ENCODE results near the gene CLPTM1L.

Gene CLPTM1L

DNA sequence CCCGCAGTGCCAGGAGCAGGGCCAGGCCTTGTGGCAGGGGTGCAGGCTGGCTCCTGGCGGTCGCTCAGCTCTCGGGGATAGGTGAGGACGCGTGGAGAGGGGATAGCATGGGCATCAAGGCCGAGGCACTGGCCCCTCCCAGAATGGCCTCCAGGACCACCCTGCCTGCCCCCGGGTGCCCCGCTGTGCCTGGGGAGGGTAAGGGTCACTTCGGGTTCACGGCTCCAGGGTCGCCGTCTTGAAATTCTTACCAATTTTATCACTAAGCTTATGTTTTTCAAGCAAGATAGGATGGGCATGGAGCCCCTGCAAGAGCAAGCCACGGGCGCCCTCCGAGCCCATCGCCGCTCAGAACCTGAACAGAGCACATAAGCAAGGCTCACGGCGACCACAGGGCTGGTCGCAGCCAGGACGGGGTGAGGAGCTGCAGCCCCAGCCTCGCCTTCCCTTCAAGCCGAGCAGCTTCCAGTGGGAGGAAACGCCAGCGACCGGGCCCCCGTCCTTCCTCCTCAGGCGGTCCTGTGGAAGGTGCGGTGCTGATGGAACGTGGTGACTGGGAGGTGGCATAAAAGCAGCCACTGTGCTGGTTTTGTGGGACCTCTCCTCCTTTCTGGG is 14.2 kb upstream of the CLPTM1L start:
- H3K9me3 ChIP-seq = no peaks in the 10 kb centered on the region
- no peaks in the 10 kb centered on the region for H3K36me3 ChIP-seq
- DNase-seq = no peak
- H3K4me3 ChIP-seq (ENCODE audit: low read depth, low read length) = no peak overlapping the region
- H3K27me3 ChIP-seq = peaks cover 100% of the 10 kb centered on the region
- H3K4me1 ChIP-seq = no peaks in the 10 kb centered on the region
- TF ChIP-seq, protein P1, sequence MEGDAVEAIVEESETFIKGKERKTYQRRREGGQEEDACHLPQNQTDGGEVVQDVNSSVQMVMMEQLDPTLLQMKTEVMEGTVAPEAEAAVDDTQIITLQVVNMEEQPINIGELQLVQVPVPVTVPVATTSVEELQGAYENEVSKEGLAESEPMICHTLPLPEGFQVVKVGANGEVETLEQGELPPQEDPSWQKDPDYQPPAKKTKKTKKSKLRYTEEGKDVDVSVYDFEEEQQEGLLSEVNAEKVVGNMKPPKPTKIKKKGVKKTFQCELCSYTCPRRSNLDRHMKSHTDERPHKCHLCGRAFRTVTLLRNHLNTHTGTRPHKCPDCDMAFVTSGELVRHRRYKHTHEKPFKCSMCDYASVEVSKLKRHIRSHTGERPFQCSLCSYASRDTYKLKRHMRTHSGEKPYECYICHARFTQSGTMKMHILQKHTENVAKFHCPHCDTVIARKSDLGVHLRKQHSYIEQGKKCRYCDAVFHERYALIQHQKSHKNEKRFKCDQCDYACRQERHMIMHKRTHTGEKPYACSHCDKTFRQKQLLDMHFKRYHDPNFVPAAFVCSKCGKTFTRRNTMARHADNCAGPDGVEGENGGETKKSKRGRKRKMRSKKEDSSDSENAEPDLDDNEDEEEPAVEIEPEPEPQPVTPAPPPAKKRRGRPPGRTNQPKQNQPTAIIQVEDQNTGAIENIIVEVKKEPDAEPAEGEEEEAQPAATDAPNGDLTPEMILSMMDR (IDR thresholded peaks at IDR 0.05; ENCODE audit: low read depth, low read length) = no peak

DNA sequence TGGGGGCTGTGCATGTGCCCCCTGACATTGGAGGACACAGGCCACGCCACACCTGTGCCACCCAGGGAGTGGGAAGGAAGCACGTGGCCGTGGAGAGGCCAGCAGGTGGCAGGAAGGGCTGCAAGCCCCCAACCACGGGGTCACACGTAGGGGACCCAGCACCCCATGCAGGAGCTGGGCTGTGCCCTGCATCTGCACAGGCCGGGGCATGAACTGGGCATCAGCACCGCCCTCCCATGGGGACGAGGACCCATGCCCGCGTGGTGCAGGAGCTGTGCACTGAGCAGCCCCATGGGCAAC is 13.8 kb upstream of the CLPTM1L start:
- Histone ChIP-seq H3K9me3 (no peaks in the 10 kb centered on the region), H3K27me3 (peaks cover 99% of the 10 kb centered on the region), H3K36me3 (no peaks in the 10 kb centered on the region), H3K4me3 (ENCODE audit: low read depth, low read length) (no peak overlapping the region), H3K4me1 (no peaks in the 10 kb centered on the region)
- TF ChIP-seq, protein P1 (IDR thresholded peaks at IDR 0.05; ENCODE audit: low read depth, low read length) = no peak
- DNase-seq = no peak

DNA sequence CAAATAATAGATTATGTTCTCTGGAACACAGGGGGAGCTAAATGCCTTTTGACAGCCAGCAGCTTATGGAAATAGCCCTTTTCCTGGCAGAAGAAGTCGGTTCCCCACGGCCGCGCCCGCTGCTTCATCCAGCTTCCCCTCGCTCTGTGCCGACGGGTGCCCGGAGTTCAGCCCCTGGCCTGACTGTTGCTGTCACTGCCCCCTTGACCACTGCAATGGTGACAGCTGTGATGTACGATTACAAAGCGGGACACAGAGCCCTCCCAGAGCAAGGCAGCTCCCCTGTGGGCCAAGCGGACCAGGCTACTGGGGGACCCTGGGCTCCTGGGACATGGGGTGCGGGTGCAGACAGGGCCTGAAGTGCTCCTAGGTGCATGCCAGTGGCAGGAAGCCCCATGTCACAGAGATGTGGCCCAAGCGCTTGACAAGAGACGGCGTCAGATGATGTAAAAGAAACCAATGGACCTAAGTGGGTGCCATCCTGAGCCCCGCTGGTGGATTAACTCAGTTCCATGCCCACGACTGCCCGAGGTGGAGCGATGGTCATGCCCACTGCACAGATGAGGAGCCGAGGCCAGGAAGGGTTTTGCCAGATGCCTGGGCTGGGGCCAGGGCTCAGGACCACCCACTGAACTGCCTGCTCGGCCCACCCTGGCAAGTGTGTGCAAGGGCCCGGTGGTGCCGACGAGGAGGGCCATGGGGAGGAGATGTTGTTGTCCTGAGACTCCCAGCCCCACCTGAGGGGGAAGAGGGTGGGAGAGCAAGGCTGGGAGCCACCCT is 13.2 kb upstream of the CLPTM1L start:
- H3K36me3 ChIP-seq = no peaks in the 10 kb centered on the region
- H3K4me3 ChIP-seq (ENCODE audit: low read depth, low read length) = no peak overlapping the region
- DNase-seq = no peak
- TF ChIP-seq, protein P1 (IDR thresholded peaks at IDR 0.05; ENCODE audit: low read depth, low read length) = no peak
- no peaks in the 10 kb centered on the region for H3K9me3 ChIP-seq
- H3K4me1 ChIP-seq = no peaks in the 10 kb centered on the region
- H3K27me3 ChIP-seq = peaks cover 96% of the 10 kb centered on the region

DNA sequence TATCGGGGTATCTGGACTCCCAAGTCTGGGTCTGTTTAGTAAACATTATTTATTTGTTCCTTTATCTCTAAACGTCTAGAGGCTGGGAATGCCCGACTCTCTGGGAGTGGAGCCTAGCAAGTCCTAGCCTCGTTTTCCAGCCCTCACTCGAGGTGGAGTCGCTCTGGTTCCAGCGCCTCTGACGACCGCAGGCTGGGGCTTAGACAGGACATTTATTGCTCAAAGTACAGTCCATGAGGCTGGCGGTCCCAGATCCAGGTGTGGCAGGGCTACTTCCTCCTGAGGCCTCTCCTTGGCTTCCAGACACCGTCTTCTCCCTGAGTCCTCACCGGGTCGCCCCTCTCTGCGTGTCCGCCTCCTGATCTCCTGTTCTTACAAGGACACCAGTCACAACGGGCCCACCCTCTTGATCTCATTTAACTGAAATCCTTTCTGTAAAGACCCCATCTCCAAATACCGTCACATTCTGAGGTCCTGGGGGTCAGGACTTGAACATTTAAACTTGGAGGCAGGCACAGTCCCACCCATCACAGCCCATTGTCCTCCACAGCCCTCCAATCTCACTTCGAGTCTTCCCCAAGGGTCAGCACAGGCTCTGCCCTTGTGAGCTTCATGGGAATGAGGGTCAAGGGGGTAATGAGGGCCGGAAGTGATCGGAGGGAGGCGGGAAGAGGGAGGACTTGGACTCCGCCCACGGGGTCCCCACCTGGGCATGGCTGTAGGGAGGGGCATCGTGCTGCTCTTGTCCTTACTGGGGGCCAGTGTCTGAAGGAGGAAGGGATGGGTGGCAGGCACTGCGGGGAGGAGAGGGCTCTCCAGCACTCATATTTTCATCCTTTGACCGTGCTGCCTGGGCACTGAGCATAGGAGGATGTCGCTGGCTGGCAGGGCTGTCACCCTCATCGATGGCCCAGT is 12.2 kb upstream of the CLPTM1L start:
- no peaks in the 10 kb centered on the region for H3K9me3 ChIP-seq
- H3K27me3 ChIP-seq = peaks cover 96% of the 10 kb centered on the region
- H3K4me1 ChIP-seq = no peaks in the 10 kb centered on the region
- no peak for DNase-seq
- H3K36me3 ChIP-seq = no peaks in the 10 kb centered on the region
- TF ChIP-seq, protein P1 (IDR thresholded peaks at IDR 0.05; ENCODE audit: low read depth, low read length) = no peak
- H3K4me3 ChIP-seq (ENCODE audit: low read depth, low read length) = no peak overlapping the region

DNA sequence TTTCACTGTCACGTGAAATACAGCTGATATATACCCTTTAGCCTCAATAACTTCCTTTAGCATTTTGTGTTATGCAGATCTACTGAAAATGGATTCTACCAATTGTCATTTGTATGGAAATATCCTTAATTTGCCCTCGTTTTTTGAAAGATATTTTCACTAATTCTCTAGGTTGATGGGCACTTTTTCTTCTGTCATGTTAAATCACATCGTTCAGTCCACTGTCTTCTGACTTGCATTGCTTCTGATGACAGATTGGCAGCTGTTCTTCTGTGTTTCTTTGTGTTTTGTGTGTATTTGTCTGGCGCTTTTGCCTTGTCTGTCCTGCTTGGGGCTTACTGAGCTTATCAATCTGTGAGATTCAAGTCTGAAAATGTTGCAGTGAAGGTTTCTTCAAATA is 9.7 kb upstream of the CLPTM1L start:
- Histone ChIP-seq H3K9me3 (no peaks in the 10 kb centered on the region), H3K27me3 (peaks cover 77% of the 10 kb centered on the region), H3K4me3 (ENCODE audit: low read depth, low read length) (no peak overlapping the region), H3K36me3 (no peaks in the 10 kb centered on the region), H3K4me1 (no peaks in the 10 kb centered on the region)
- no peak for DNase-seq
- TF ChIP-seq, protein P1 (IDR thresholded peaks at IDR 0.05; ENCODE audit: low read depth, low read length) = no peak
